HepG2 (cell line): ENCODE results near the gene ZNF142. TPM values are rescaled to one million over a fixed set of nuclear protein-coding genes. Genes with fewer than 3 reads are reported as not detected.

ENCODE experiments used
- CENPBD1 ChIP-seq: sonication (generic); formaldehyde crosslinking; IDR thresholded peaks from 2 replicates; pipeline ENCODE4 v1.8.0; 2022; ENCODE audit warnings: missing genetic modification reagents, low read depth, mild to moderate bottlenecking, borderline replicate concordance
- FOXK1 ChIP-seq: sonication (generic); formaldehyde crosslinking; IDR thresholded peaks from 2 replicates; pipeline ENCODE4 v1.4.0; 2020; ENCODE audit warnings: low read depth, missing genetic modification reagents, borderline replicate concordance
- GPN1 ChIP-seq: sonication (generic); formaldehyde crosslinking; IDR thresholded peaks from 2 replicates; pipeline ENCODE4 v1.5.1; 2020; ENCODE audit warnings: missing genetic modification reagents, borderline replicate concordance
- HNF1A ChIP-seq, 2 experiments: sonication (generic) in 1 of 2; formaldehyde crosslinking in 1 of 2; IDR thresholded peaks; 2 replicates each; pipeline versions ENCODE4 v1.4.0 to v1.6.1; 2016 to 2020; ENCODE audit warnings: borderline replicate concordance in 1 of 2, low read depth in 1 of 2, mild to moderate bottlenecking in 1 of 2, missing genetic modification reagents in 1 of 2
- IRF2 ChIP-seq: IDR thresholded peaks from 2 replicates; pipeline ENCODE4 v1.6.1; 2018; ENCODE audit warnings: missing genetic modification reagents, missing compliant biosample characterization
- KAT2B ChIP-seq: fragments of 150-350 bp; IDR thresholded peaks from 2 replicates; pipeline ENCODE4 v1.6.1; 2014; ENCODE audit warnings: low read depth, low read length, borderline replicate concordance
- KLF9 ChIP-seq: IDR thresholded peaks from 2 replicates; pipeline ENCODE4 v1.6.1; 2016; ENCODE audit warnings: low read depth
- PLSCR1 ChIP-seq: sonication (generic); formaldehyde crosslinking; IDR thresholded peaks from 2 replicates; pipeline ENCODE4 v1.5.0; 2020; ENCODE audit warnings: missing genetic modification reagents, mild to moderate bottlenecking, borderline replicate concordance
- UBTF ChIP-seq: sonication (generic); formaldehyde crosslinking; IDR thresholded peaks from 2 replicates; pipeline ENCODE4 v1.4.0; 2020; ENCODE audit warnings: mild to moderate bottlenecking, missing genetic modification reagents
- ZNF207 ChIP-seq: fragments of 450-650 bp; IDR thresholded peaks from 2 replicates; pipeline ENCODE4 v1.6.1; 2016; ENCODE audit warnings: antibody characterized with exemption, borderline replicate concordance
- ZNF318 ChIP-seq: sonication (generic); formaldehyde crosslinking; IDR thresholded peaks from 2 replicates; pipeline ENCODE4 v1.4.0; 2020; ENCODE audit warnings: mild to moderate bottlenecking, missing genetic modification reagents
- ZNF660 ChIP-seq: sonication (generic); formaldehyde crosslinking; IDR thresholded peaks from 2 replicates; pipeline ENCODE4 v1.5.1; 2020; ENCODE audit warnings: mild to moderate bottlenecking, low read depth, missing genetic modification reagents, borderline replicate concordance
- ZNF678 ChIP-seq: sonication (generic); formaldehyde crosslinking; IDR thresholded peaks from 2 replicates; pipeline ENCODE4 v1.4.0; 2020; ENCODE audit warnings: mild to moderate bottlenecking, missing genetic modification reagents
- polyA plus RNA-seq, 8 experiments: library from polyadenylated mRNA; depleted of rRNA in 3 of 8; stranded (reverse) in 7 of 8; unstranded in 1 of 8; fragments of >200 nt; fragmentation: Illumina TruSeq in 4 of 8; extraction: Trizol in 4 of 8; gene quantifications; 2 replicates each; pipeline versions ENCODE4 v1.2.1 to v1.2.3, GENCODE V29; 2011 to 2016; ENCODE audit warnings: low read depth in 4 of 8, missing spikeins in 1 of 8, mixed read lengths in 1 of 8; ENCODE audit not compliant: insufficient read depth in 1 of 8
- total RNA-seq, 5 experiments: library from RNA; depleted of rRNA; stranded (reverse); fragments of >200 nt; fragmentation: Illumina TruSeq; extraction: Trizol; gene quantifications; 2 replicates each; pipeline ENCODE4 v1.2.3, GENCODE V29; 2016; ENCODE audit warnings: low read depth in 1 of 5

Gene ZNF142
- total and polyA plus RNA-seq, 2 of the 13 experiments (the other 11 are each of a cell fraction or from before 2014, with no cell fraction given) = 4.8 to 11.4 TPM

GRCh38 chr2:218605432-218605831 is 54.0 kb downstream of the ZNF142 start (continued):
- TF ChIP-seq HNF1A (IDR thresholded peaks at IDR 0.05; ENCODE audit: low read depth) (no peak), HNF1A (CRISPR knock-in tag; IDR thresholded peaks at IDR 0.05; ENCODE audit: borderline replicate concordance) (no peak), ZNF207 (no peak), ZNF318 (CRISPR knock-in tag) (no peak), KLF9 (CRISPR knock-in tag) (no peak), GPN1 (CRISPR knock-in tag) (no peak), IRF2 (CRISPR knock-in tag) (no peak), FOXK1 (CRISPR knock-in tag) (no peak), PLSCR1 (CRISPR knock-in tag) (no peak), CENPBD1 (CRISPR knock-in tag) (no peak), ZNF678 (CRISPR knock-in tag) (no peak), UBTF (CRISPR knock-in tag) (no peak), ZNF660 (CRISPR knock-in tag) (no peak), KAT2B (no peak)
